ENCODE data around the gene NHERF2.

The NHERF2 gene

GRCh38 chr16:2064368-2064945 is 37.8 kb downstream of the NHERF2 start:
- no peak for DNase-seq

GRCh38 chr16:2066139-2066538 is 39.4 kb downstream of the NHERF2 start:
- no peak for DNase-seq

GRCh38 chr16:2070576-2071453 is 44.1 kb downstream of the NHERF2 start:
- no peak for DNase-seq

- DNase-seq: no peak
Observed at GRCh38 chr16:2071454-2072202, 44.9 kb downstream of the NHERF2 start.

GRCh38 chr16:2072926-2073325 is 46.2 kb downstream of the NHERF2 start:
- no peak for DNase-seq

- DNase-seq: no peak
Observed at GRCh38 chr16:2074071-2074470, 47.4 kb downstream of the NHERF2 start.

- no peak for DNase-seq
Observed at GRCh38 chr16:2075631-2076030, 48.9 kb downstream of the NHERF2 start.

- DNase-seq: no peak
Observed at GRCh38 chr16:2076072-2076865, 49.6 kb downstream of the NHERF2 start.

GRCh38 chr16:2077016-2077415 is 50.3 kb downstream of the NHERF2 start:
- DNase-seq: no peak

GRCh38 chr16:2077696-2078095 is 51.0 kb downstream of the NHERF2 start:
- DNase-seq: no peak

- no peak for DNase-seq
Observed at GRCh38 chr16:2078096-2078495, 51.4 kb downstream of the NHERF2 start.

- DNase-seq: no peak
Observed at GRCh38 chr16:2078691-2079090, 52.0 kb downstream of the NHERF2 start.

- no peak for DNase-seq
Observed at GRCh38 chr16:2079311-2079800, 52.7 kb downstream of the NHERF2 start.

- no peak for DNase-seq
Observed at GRCh38 chr16:2079991-2080390, 53.3 kb downstream of the NHERF2 start.

GRCh38 chr16:2081201-2082084 is 54.7 kb downstream of the NHERF2 start:
- no peak for DNase-seq

- DNase-seq: no peak
Observed at GRCh38 chr16:2082171-2082982, 55.7 kb downstream of the NHERF2 start.

GRCh38 chr16:2082983-2083364 is 56.3 kb downstream of the NHERF2 start:
- DNase-seq: no peak

GRCh38 chr16:2083409-2083808 is 56.7 kb downstream of the NHERF2 start:
- no peak for DNase-seq

- no peak for DNase-seq
Observed at GRCh38 chr16:2083876-2084780, 57.4 kb downstream of the NHERF2 start.

Measured in NCI-H524 treated with DMSO at 0.1 percent for 48 hours (cell line).